Activated CD4-positive, CD25-positive, alpha-beta regulatory T cell treated with anti-CD3 and anti-CD28 coated beads, Interleukin-2, amount 50 U/mL, for 72 hours (primary cell): ENCODE data around the gene ITPK1.

ENCODE experiments used
- DNase-seq: peaks from one replicate; pipeline ENCODE4 v3.0.0; 2021

The ITPK1 gene

GRCh38 chr14:92906823-92907222, 208.9 kb downstream of the ITPK1 start:
- no peak for DNase-seq

DNA sequence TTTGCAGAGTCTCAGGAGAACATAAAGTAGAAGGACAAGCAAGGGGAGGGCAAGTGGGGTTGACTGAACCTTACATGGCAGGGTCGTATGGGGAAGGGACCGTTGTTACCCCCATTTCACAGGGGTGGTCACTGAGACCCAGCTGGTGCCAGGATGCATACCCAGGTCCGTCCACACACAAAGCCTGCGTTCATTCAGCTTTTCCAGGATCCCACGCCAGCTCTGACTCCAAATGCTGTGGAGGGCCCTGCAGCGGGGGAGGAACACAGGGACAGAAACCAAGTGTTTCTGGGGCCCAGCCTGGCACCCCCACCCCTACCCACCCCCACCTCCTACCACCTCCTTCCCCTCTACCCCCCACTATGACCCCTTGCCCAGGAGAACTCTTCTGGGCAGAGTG, 209.3 kb downstream of the ITPK1 start:
- DNase-seq, result no peak

GRCh38 chr14:92905667-92906066, 210.1 kb downstream of the ITPK1 start:
- DNase-seq, result no peak

GRCh38 chr14:92903359-92903758, 212.4 kb downstream of the ITPK1 start:
- DNase-seq, result no peak

GRCh38 chr14:92902726-92903125, 213.0 kb downstream of the ITPK1 start:
- no peak for DNase-seq

DNA sequence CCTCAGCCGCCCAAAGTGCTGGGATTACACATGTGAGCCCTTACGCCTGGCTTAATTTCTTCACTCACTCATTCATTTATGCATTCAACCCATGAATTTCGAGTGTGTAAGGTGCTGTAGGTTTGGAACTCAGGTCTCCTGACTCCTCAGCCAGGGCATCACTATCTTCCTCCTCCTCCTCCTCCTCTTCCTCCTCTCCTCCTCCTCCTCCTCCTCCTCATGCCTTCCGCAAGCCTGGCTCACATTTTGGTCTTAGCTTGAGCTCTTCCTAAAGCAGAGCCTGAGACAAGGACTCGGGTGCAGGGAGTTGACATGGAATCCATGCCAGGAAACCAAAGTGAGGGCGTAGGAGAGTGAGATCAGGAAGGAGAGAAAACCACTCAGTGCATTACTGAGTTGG, 213.5 kb downstream of the ITPK1 start:
- DNase-seq, result no peak

- no peak for DNase-seq
Observed at GRCh38 chr14:92900660-92901059, 215.1 kb downstream of the ITPK1 start.

DNA sequence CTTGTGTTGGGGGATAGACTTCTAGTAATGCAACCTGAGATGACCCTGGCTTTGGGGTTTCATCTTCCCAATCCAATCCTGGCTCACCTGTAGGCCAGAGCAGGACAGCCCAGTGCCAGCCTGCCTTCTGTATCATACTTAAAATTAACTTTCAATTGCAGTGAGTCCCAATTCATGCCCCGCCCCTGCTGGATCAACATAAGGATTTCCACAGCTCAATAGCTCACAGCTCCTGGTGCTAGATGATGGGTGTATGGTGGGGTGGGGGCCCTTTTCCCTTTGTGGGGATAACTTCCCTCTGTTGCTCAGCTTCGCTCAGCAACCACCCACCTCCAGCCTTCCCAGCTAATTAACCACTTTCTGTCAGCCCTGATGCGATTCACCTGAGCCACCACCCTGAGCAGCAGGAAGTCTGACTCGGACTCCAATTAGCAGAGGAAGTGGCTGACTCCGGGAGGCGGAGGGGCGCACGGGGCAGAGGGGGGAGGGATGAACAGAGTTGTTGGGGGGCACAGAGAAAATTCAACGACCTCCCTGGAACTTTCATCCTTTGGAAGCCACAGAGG, 217.1 kb downstream of the ITPK1 start:
- DNase-seq, result no peak

GRCh38 chr14:92897922-92898565, 217.7 kb downstream of the ITPK1 start:
- no peak for DNase-seq

DNA sequence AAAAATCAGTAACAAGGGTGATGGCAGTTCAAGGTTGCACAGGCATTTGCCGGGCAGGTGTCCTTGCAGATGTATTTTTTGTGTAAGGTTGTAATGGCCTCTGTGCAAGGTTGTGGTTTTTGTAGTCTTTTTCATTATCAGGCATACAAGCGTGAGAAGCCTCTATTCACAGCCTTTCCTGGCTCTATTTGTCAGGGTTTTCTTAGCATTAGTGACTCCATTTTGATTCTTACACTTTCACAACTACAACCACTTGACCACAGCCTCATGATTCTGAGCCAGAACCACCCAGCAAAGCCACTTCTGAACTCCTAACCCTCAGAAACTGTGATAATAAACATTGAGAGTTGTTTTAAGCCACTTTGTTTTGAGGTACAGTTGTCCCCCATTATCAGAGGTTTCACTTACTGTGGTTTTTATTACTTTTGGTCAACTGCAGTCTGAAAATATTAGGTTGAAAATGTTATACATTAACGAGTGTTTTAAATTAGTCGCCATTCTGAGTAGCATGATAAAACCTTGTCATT, 220.3 kb downstream of the ITPK1 start:
- DNase-seq, result no peak

GRCh38 chr14:92892589-92892988, 223.1 kb downstream of the ITPK1 start:
- no peak for DNase-seq

DNA sequence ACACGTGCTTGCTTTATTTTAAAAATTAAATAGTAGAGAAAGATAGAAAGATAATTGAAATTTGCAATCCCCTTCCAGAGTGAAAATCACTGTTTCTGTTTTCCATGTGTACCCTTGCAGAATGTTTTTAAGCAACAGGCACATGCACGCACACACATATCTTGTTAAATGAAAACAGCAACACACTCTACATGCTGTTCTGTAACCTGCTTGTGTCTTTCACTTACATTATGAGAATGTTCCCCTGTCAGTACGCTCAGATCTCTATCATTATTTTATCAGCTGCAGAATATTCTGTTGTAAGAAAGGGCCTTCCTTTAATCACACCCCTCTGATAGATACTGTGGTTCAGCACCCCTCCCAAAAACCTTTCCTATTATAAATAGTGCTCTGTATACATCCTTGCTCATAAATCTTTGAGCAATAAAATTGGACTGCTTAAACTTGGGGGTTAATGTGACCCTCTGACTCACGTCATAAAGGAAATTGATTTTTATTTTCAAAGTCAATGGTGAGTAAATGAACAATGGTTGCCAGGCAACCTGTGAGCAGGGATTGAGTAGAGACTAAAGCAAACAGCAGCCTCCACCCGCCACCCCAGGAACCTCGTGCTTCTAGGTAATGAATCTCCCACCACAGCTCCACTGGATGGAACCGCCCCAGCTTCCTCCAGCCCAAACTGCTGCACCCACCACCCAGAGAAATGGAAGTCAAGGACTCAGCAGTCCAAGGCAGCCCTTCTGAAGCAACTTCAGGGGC, 224.7 kb downstream of the ITPK1 start:
- DNase-seq, result no peak

- no peak for DNase-seq
Observed at GRCh38 chr14:92888896-92889295, 226.8 kb downstream of the ITPK1 start.

DNA sequence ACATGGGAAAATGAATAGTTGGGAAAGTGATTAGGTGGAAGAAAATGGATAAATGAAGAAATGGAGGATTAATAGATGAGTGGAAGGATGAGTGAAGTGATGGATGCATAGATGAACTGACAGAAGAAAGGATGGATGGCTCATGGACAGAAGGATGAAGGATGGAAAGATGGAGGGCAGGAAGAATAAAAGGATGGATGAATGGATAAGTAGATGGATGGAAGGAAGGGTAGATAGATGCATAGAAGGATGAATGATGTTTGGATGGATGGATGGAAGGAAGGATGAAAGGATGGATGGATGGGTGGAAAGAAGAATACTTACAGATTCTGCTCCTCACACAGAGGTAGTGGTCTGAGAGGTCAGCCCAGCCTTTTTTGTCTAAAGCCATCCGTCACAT, 228.6 kb downstream of the ITPK1 start:
- no peak for DNase-seq
